Measurements from ENCODE around the gene VAV3. TPM values are rescaled to one million over a fixed set of nuclear protein-coding genes. Genes with fewer than 3 reads are reported as not detected.

VAV3 gene
- total RNA-seq, 1 donor from 2014 or later = 159 TPM

DNA sequence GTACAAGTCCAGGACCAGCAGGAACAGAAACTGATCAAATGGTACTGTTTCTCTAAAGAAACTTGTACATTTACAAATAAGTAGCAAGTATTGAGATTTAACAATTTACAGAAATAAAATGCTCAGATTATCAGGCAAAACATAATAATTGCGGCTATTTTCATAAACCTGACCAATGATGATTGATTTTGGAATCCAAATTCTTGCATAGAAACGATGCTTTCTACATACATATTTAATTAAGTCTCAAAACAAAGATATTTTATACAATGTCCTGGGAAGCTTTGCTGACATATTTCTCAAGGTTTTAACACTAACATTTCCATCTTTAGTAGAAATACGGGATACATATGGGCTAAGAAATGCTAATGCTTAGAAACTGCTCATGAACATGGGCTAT lies 157.1 kb downstream of the VAV3 start:
- Mint-ChIP-seq H3K9me3 (ENCODE audit: unreplicated experiment) (no peaks in the 10 kb centered on the region), H3K4me3 (ENCODE audit: unreplicated experiment) (no peak overlapping the region), H3K4me1 (ENCODE audit: unreplicated experiment) (peaks cover 62% of the 10 kb centered on the region), H3K27me3 (ENCODE audit: unreplicated experiment) (peaks cover 5% of the 10 kb centered on the region), H3K27ac (ENCODE audit: unreplicated experiment) (no peak overlapping the region), H3K36me3 (ENCODE audit: low read depth, unreplicated experiment) (no peaks in the 10 kb centered on the region)
- DNase-seq (ENCODE audit: low spot score) = no peak
- no peak for TF ChIP-seq CTCF (IDR thresholded peaks at IDR 0.05; ENCODE audit: unreplicated experiment)

DNA sequence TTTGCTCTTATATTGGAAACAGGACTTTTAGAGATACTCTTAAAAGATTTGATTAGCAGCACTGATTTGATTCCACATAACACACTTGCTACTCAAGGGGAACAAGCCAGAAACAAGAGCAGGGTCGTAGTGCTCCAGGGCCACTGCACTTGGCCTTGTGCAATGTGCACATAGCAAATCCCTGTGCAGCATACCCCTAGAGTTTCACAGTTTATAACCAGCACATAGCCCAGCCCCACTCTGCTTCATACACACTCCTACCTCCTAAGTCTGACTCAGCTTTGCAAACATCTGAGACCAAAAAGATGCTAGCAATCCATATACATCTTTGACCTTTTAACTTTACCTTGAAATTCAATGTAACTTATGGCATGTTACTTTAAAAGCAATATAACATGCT lies 157.6 kb downstream of the VAV3 start:
- peaks cover 64% of the 10 kb centered on the region for H3K4me1 Mint-ChIP-seq (ENCODE audit: unreplicated experiment)
- no peak for TF ChIP-seq CTCF (IDR thresholded peaks at IDR 0.05; ENCODE audit: unreplicated experiment)
- H3K36me3 Mint-ChIP-seq (ENCODE audit: low read depth, unreplicated experiment) = no peaks in the 10 kb centered on the region
- DNase-seq (ENCODE audit: low spot score) = no peak
- no peak overlapping the region for H3K27ac Mint-ChIP-seq (ENCODE audit: unreplicated experiment)
- peaks cover 8% of the 10 kb centered on the region for H3K27me3 Mint-ChIP-seq (ENCODE audit: unreplicated experiment)
- no peaks in the 10 kb centered on the region for H3K9me3 Mint-ChIP-seq (ENCODE audit: unreplicated experiment)
- H3K4me3 Mint-ChIP-seq (ENCODE audit: unreplicated experiment) = no peak overlapping the region

GRCh38 chr1:107806902-107807301 lies 158.1 kb downstream of the VAV3 start:
- no peak for TF ChIP-seq CTCF (IDR thresholded peaks at IDR 0.05; ENCODE audit: unreplicated experiment)
- Mint-ChIP-seq H3K9me3 (ENCODE audit: unreplicated experiment) (no peaks in the 10 kb centered on the region), H3K27ac (ENCODE audit: unreplicated experiment) (no peak overlapping the region), H3K4me1 (ENCODE audit: unreplicated experiment) (peaks cover 63% of the 10 kb centered on the region), H3K36me3 (ENCODE audit: low read depth, unreplicated experiment) (no peaks in the 10 kb centered on the region), H3K27me3 (ENCODE audit: unreplicated experiment) (peaks cover 8% of the 10 kb centered on the region), H3K4me3 (ENCODE audit: unreplicated experiment) (no peak overlapping the region)
- DNase-seq (ENCODE audit: low spot score) = no peak

GRCh38 chr1:107804741-107805140 lies 160.2 kb downstream of the VAV3 start:
- TF ChIP-seq CTCF (IDR thresholded peaks at IDR 0.05; ENCODE audit: unreplicated experiment) = no peak
- Mint-ChIP-seq H3K4me1 (ENCODE audit: unreplicated experiment) (peaks cover 46% of the 10 kb centered on the region), H3K36me3 (ENCODE audit: low read depth, unreplicated experiment) (no peaks in the 10 kb centered on the region), H3K9me3 (ENCODE audit: unreplicated experiment) (no peaks in the 10 kb centered on the region), H3K27ac (ENCODE audit: unreplicated experiment) (peak overlapping the region; percentile 79), H3K27me3 (ENCODE audit: unreplicated experiment) (peaks cover 12% of the 10 kb centered on the region), H3K4me3 (ENCODE audit: unreplicated experiment) (no peak overlapping the region)
- no peak for DNase-seq (ENCODE audit: low spot score)

DNA sequence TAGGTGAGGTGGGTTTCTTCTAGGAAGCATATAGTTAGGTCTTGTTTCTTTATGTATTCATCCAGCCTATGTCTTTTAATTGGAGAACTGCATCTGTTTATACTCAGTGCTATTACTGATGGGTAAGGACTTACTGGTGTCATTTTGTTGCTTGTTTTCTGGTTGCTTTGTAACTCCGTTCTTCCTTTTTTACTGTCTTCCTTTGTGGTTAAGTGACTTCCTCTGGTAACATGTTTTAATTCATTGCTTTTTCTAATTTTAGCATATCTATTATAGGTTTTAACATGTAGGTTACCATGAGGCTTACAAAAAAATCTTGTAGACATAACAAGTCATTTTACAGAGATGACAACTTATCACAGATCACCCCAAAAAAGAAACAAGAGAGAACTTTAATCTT lies 160.8 kb downstream of the VAV3 start:
- no peak for DNase-seq (ENCODE audit: low spot score)
- no peak for TF ChIP-seq CTCF (IDR thresholded peaks at IDR 0.05; ENCODE audit: unreplicated experiment)
- H3K4me3 Mint-ChIP-seq (ENCODE audit: unreplicated experiment) = no peak overlapping the region
- H3K9me3 Mint-ChIP-seq (ENCODE audit: unreplicated experiment) = no peaks in the 10 kb centered on the region
- peaks cover 12% of the 10 kb centered on the region for H3K27me3 Mint-ChIP-seq (ENCODE audit: unreplicated experiment)
- H3K27ac Mint-ChIP-seq (ENCODE audit: unreplicated experiment) = peak overlapping the region; percentile 54
- H3K36me3 Mint-ChIP-seq (ENCODE audit: low read depth, unreplicated experiment) = no peaks in the 10 kb centered on the region
- peaks cover 43% of the 10 kb centered on the region for H3K4me1 Mint-ChIP-seq (ENCODE audit: unreplicated experiment)

All from endothelial cell (in vitro differentiated cells).